Measurements from ENCODE around the gene BLVRB. TPM values are rescaled to one million over a fixed set of nuclear protein-coding genes. Genes with fewer than 3 reads are reported as not detected.
"Not testable (repeated sequence)": the region's sequence is repeated elsewhere in the genome, so short reads cannot be mapped to it uniquely, and the experiment has no call there.

Gene BLVRB
- total and polyA plus RNA-seq, 2 donors from 2014 or later: 89.9 to 248 TPM

DNA sequence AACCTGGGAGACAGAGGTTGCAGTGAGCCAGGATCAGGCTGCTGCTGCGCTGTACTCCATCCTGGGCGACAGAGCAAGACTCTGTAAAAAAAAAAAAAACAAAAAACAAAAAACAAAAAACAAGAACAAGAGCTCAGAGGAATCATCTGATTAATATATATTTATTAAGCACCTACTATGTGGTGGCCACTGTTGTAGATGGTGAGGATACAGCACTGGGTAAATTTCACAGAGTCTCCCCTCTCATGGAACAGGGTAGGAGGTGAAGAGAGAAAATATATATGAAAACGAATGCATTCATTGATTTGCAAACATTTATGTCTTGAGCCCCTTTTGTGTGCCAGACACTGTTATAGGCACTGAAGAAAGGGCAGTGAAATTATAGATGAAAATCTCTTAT is 33.8 kb downstream of the BLVRB start:
- intact Hi-C loops (cut with DNase I): no loop called here
- H3K4me3 ChIP-seq (ENCODE audit: low read length in 3 of 3): no peak overlapping the region
- peaks cover 0 to 7% (median 5%) of the 10 kb centered on the region in 3 donors for H3K4me1 ChIP-seq (ENCODE audit: control insufficient read depth in 2 of 3, insufficient read depth in 2 of 3, low read depth in 1 of 3, low read length in 3 of 3)
- no peak overlapping the region for H3K27ac ChIP-seq (ENCODE audit: low read depth in 2 of 2, low read length in 2 of 2)
- no peaks in the 10 kb centered on the region for H3K9me3 ChIP-seq (ENCODE audit: control insufficient read depth in 2 of 3, insufficient read depth in 1 of 3, low read length in 3 of 3)
- DNase-seq: no peak
- FAIRE-seq: no peak
- no peaks in the 10 kb centered on the region for H3K36me3 ChIP-seq (ENCODE audit: control insufficient read depth in 2 of 3, insufficient read depth in 3 of 3, low read length in 3 of 3)
- no peak overlapping the region for H3K9ac ChIP-seq (ENCODE audit: low read length in 3 of 3)
- H3K27me3 ChIP-seq (ENCODE audit: control insufficient read depth, insufficient read depth, low read length): no peaks in the 10 kb centered on the region
- TF ChIP-seq, protein P1, sequence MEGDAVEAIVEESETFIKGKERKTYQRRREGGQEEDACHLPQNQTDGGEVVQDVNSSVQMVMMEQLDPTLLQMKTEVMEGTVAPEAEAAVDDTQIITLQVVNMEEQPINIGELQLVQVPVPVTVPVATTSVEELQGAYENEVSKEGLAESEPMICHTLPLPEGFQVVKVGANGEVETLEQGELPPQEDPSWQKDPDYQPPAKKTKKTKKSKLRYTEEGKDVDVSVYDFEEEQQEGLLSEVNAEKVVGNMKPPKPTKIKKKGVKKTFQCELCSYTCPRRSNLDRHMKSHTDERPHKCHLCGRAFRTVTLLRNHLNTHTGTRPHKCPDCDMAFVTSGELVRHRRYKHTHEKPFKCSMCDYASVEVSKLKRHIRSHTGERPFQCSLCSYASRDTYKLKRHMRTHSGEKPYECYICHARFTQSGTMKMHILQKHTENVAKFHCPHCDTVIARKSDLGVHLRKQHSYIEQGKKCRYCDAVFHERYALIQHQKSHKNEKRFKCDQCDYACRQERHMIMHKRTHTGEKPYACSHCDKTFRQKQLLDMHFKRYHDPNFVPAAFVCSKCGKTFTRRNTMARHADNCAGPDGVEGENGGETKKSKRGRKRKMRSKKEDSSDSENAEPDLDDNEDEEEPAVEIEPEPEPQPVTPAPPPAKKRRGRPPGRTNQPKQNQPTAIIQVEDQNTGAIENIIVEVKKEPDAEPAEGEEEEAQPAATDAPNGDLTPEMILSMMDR (IDR thresholded peaks at IDR 0.05; ENCODE audit: borderline replicate concordance, extremely low read depth, insufficient read depth): no peak

DNA sequence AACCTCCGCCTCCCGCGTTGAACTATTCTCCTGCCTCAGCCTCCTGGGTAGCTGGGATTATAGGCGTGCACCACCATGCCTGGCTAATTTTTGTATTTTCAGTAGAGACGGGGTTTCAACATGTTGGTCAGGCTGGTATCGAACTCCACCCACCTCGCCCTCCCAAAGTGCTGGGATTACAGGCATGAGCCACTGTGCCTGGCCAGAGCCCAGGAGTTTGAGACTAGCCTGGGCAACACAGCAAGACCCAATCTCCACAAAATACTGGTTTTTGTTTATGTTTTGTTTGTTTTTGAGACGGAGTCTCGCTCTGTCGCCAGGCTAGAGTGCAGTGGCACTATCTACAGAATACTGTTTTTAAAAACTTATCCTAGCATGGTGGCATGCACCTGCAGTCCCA is 35.3 kb downstream of the BLVRB start:
- FAIRE-seq; H3K4me1 ChIP-seq (ENCODE audit: control insufficient read depth in 2 of 3, insufficient read depth in 2 of 3, low read depth in 1 of 3, low read length in 3 of 3); H3K36me3 ChIP-seq (ENCODE audit: control insufficient read depth in 2 of 3, insufficient read depth in 3 of 3, low read length in 3 of 3); intact Hi-C loops (cut with DNase I); H3K27me3 ChIP-seq (ENCODE audit: control insufficient read depth, insufficient read depth, low read length); DNase-seq; H3K4me3 ChIP-seq (ENCODE audit: low read length in 3 of 3); H3K9ac ChIP-seq (ENCODE audit: low read length in 3 of 3); H3K9me3 ChIP-seq (ENCODE audit: control insufficient read depth in 2 of 3, insufficient read depth in 1 of 3, low read length in 3 of 3); H3K27ac ChIP-seq (ENCODE audit: low read depth in 2 of 2, low read length in 2 of 2): not testable (repeated sequence)

- FAIRE-seq; H3K27me3 ChIP-seq (ENCODE audit: control insufficient read depth, insufficient read depth, low read length); intact Hi-C loops (cut with DNase I); H3K36me3 ChIP-seq (ENCODE audit: control insufficient read depth in 2 of 3, insufficient read depth in 3 of 3, low read length in 3 of 3); H3K4me3 ChIP-seq (ENCODE audit: low read length in 3 of 3); H3K4me1 ChIP-seq (ENCODE audit: control insufficient read depth in 2 of 3, insufficient read depth in 2 of 3, low read depth in 1 of 3, low read length in 3 of 3); H3K9ac ChIP-seq (ENCODE audit: low read length in 3 of 3); DNase-seq; H3K27ac ChIP-seq (ENCODE audit: low read depth in 2 of 2, low read length in 2 of 2); H3K9me3 ChIP-seq (ENCODE audit: control insufficient read depth in 2 of 3, insufficient read depth in 1 of 3, low read length in 3 of 3): not testable (repeated sequence)
Observed at GRCh38 chr19:40428197-40428596, 37.3 kb downstream of the BLVRB start.

- Histone ChIP-seq H3K9ac (ENCODE audit: low read length in 3 of 3) (peak within 1 kb of the TSS; percentile 73 to 99 (median 81)), H3K36me3 (ENCODE audit: control insufficient read depth in 2 of 3, insufficient read depth in 3 of 3, low read length in 3 of 3) (peaks cover 0 to 18% (median 4%) of the 10 kb centered on the region in 3 donors), H3K4me3 (ENCODE audit: low read length in 3 of 3) (peak within 1 kb of the TSS; percentile 83 to 99 (median 96)), H3K27me3 (ENCODE audit: control insufficient read depth, insufficient read depth, low read length) (no peaks in the 10 kb centered on the region), H3K9me3 (ENCODE audit: control insufficient read depth in 2 of 3, insufficient read depth in 1 of 3, low read length in 3 of 3) (no peaks in the 10 kb centered on the region), H3K4me1 (ENCODE audit: control insufficient read depth in 2 of 3, insufficient read depth in 2 of 3, low read depth in 1 of 3, low read length in 3 of 3) (peaks cover 0 to 7% (median 3%) of the 10 kb centered on the region in 3 donors), H3K27ac (ENCODE audit: low read depth in 2 of 2, low read length in 2 of 2) (peak within 1 kb of the TSS; percentile 96 to 98)
- intact Hi-C loops (cut with DNase I): no loop called here
- peak; percentile 98 for FAIRE-seq
- DNase-seq: peak; percentile 100
- TF ChIP-seq, protein P1 (IDR thresholded peaks at IDR 0.05; ENCODE audit: borderline replicate concordance, extremely low read depth, insufficient read depth): peak; percentile 50
Observed at GRCh38 chr19:40425450-40426287, 39.9 kb downstream of the BLVRB start, which contains the start of gene SERTAD1. TSS of gene SERTAD1 (minus strand) at chr19:40425992. CDS start at chr19:40423546, 2,446 bp downstream.

All from kidney (tissue), 14 donors.